Heart left ventricle (tissue), 16 donors: ENCODE measurements around the gene PAK4. TPM values are rescaled to one million over a fixed set of nuclear protein-coding genes. Genes with fewer than 3 reads are reported as not detected.

Experiments
- ATAC-seq, 4 donors: fragments of 200-7000 bp; cut with Tn5 transposase; one replicate each; pipeline ENCODE4 v1.9.1; 2020 to 2022; ENCODE audit warnings: moderate library complexity in 4 of 4, mild to moderate bottlenecking in 3 of 4, moderate number of reproducible peaks in 1 of 4
- DNase-seq, 5 donors: peaks; one replicate each; pipeline ENCODE4 v3.0.0-alpha.2; 2020
- H3K27ac ChIP-seq, 12 donors: fragments of 200-600 bp; sonication (generic) in 4 of 12; one replicate each; pipeline versions ENCODE4 v1.5.0 to v1.8.0; 2016 to 2022; ENCODE audit warnings: mild to moderate bottlenecking in 2 of 12
- H3K27me3 ChIP-seq, 9 donors: fragments of 200-600 bp; sonication (generic) in 2 of 9; one replicate each; pipeline versions ENCODE4 v1.5.1 to v1.8.0; 2016 to 2022; ENCODE audit warnings: mild to moderate bottlenecking in 3 of 9
- H3K36me3 ChIP-seq, 9 donors: fragments of 200-600 bp; sonication (generic) in 2 of 9; one replicate each; pipeline versions ENCODE4 v1.5.0 to v1.8.0; 2018 to 2022; ENCODE audit warnings: mild to moderate bottlenecking in 2 of 9
- H3K4me1 ChIP-seq, 12 donors: fragments of 200-600 bp; sonication (generic) in 4 of 12; one replicate each; pipeline versions ENCODE4 v1.5.0 to v1.8.0; 2016 to 2022; ENCODE audit warnings: mild to moderate bottlenecking in 3 of 12
- H3K4me3 ChIP-seq, 12 donors: fragments of 200-600 bp; sonication (generic) in 4 of 12; one replicate each; pipeline versions ENCODE4 v1.5.0 to v1.8.0; 2017 to 2022; ENCODE audit warnings: mild to moderate bottlenecking in 9 of 12, moderate library complexity in 4 of 12
- H3K9me3 ChIP-seq, 12 donors: fragments of 200-600 bp; sonication (generic) in 4 of 12; one replicate each; pipeline versions ENCODE4 v1.5.0 to v1.8.0; 2016 to 2022; ENCODE audit warnings: mild to moderate bottlenecking in 1 of 12
- CTCF ChIP-seq, 12 donors: fragments of 200-600 bp; sonication (generic) in 4 of 12; IDR thresholded peaks; one replicate each; pipeline versions ENCODE4 v1.5.0 to v1.8.0; 2018 to 2022; ENCODE audit warnings: antibody characterized with exemption in 12 of 12, mild to moderate bottlenecking in 5 of 12
- POLR2A ChIP-seq, 2 donors: fragments of 450-650 bp; IDR thresholded peaks; one replicate each; pipeline ENCODE4 v1.6.1; 2017; ENCODE audit warnings: antibody characterized with exemption in 2 of 2, mild to moderate bottlenecking in 2 of 2, moderate library complexity in 2 of 2
- WGBS, 4 donors: extraction: QIAGEN DNeasy Blood & Tissue Kit in 2 of 4; methylation state at CpG; one replicate each; pipeline versions ENCODE4 v1.1.5 to v1.1.7; 2013 to 2018; 5-methylcytosine and 5-hydroxymethylcytosine counted together
- intact Hi-C, 10 donors: fragments of 100-400 bp; cut with DNase I; formaldehyde crosslinking; loops; one replicate each; pipeline versions ENCODE4 v1.11.1 to v1.14.2; 2022
- polyA plus RNA-seq, 2 donors: library from polyadenylated mRNA; stranded (reverse); fragments of 200-250 nt; gene quantifications; one replicate each; pipeline ENCODE4 v1.2.3, GENCODE V29; 2013
- total RNA-seq, 9 donors: library from RNA; depleted of rRNA in 2 of 9; stranded (reverse); fragments of >200 nt in 2 of 9; fragmentation: NEBNext Ultra II Directional in 3 of 9; extraction: Animal tissue kit (Norgen Biotek cat#: 25700) in 3 of 9; gene quantifications; one replicate each; pipeline versions ENCODE4 v1.1.0 to v1.2.4, GENCODE V29; 2016 to 2023
- donor health status: ischemic (EF 13 %, LVEDD 7.1; RV severe dilation, severe dysfunction).
- donor health status: healthy with polysubstance abuse.
- donor health status: DM: no; HTN: yes; CAD: no.
- donor health status: DM: no; HTN: no; CAD: no.
- donor health status: ischemic (EF 25% LVEDD 6.9; RV normal size, moderate dysfunction).
- donor health status: ischemic (EF 25% LVEDD 5.7; RV mildly dilated, moderate dysfunction).
- donor health status: healthy.
- donor health status: DM: yes; HTN: yes; CAD: no.
- donor health status: ischemic (EF 35%, LVEDD 5.7; RV mildly dilated, moderate dysfunction).
- donor health status: nonischemic (EF 11% LVEDD 7.7; RV severe dilation, severe dysfunction).
- donor health status: DM: yes; HTN: yes; CAD: no.
- donor health status: PGD.
- donor health status: ischemic (EF 29% LVEDD 5.4; RV normal size, mild dysfunction).
- donor health status: nonischemic (EF 23%, LVEDD 6.1; RV moderate dilation, normal function).

Gene PAK4
- total and polyA plus RNA-seq, 11 donors = 9.5 to 25.8 (median 16.2) TPM

- intact Hi-C loops = loop anchor here in 1 of 10 donors (10.0 kb wide), 1 partner anchor 127 kb away; the partner anchor contains the start of gene LRFN1
- Histone ChIP-seq H3K27me3 (peaks cover 17 to 97% (median 67%) of the 10 kb centered on the region in 9 donors), H3K9me3 (no peaks in the 10 kb centered on the region), H3K4me3 (no peak overlapping the region), H3K36me3 (no peaks in the 10 kb centered on the region), H3K27ac (no peak overlapping the region), H3K4me1 (peaks cover 0 to 9% (median 0%) of the 10 kb centered on the region in 12 donors)
- TF ChIP-seq CTCF (IDR thresholded peaks at IDR 0.05) (no peak), POLR2A (IDR thresholded peaks at IDR 0.05) (no peak)
- DNase-seq = no peak
- no peak for ATAC-seq
- 44 to 55% (median 48%) methylated on average over 5 of the region's 5 CpGs for WGBS, 4 donors
Measured at GRCh38 chr19:39197808-39198207, 72.2 kb downstream of the PAK4 start.

GRCh38 chr19:39199025-39199424 is 73.4 kb downstream of the PAK4 start:
- H3K27ac ChIP-seq = no peak overlapping the region
- intact Hi-C loops = loop anchor here in 1 of 10 donors (10.0 kb wide), 1 partner anchor 126 kb away; the partner anchor contains the start of gene LRFN1
- H3K9me3 ChIP-seq = no peaks in the 10 kb centered on the region
- H3K27me3 ChIP-seq = peaks cover 25 to 99% (median 79%) of the 10 kb centered on the region in 9 donors
- peaks cover 0 to 9% (median 0%) of the 10 kb centered on the region in 12 donors for H3K4me1 ChIP-seq
- peak in 3 of 4 donors; percentile 34 to 66 (median 63) for ATAC-seq
- peak in 1 of 5 donors; percentile 38 for DNase-seq
- no peaks in the 10 kb centered on the region for H3K36me3 ChIP-seq
- H3K4me3 ChIP-seq = no peak overlapping the region
- WGBS, 4 donors = 29 to 40% (median 32%) methylated on average over 7 to 11 of the region's 11 CpGs
- TF ChIP-seq CTCF (IDR thresholded peaks at IDR 0.05) (no peak), POLR2A (IDR thresholded peaks at IDR 0.05) (no peak)

DNA sequence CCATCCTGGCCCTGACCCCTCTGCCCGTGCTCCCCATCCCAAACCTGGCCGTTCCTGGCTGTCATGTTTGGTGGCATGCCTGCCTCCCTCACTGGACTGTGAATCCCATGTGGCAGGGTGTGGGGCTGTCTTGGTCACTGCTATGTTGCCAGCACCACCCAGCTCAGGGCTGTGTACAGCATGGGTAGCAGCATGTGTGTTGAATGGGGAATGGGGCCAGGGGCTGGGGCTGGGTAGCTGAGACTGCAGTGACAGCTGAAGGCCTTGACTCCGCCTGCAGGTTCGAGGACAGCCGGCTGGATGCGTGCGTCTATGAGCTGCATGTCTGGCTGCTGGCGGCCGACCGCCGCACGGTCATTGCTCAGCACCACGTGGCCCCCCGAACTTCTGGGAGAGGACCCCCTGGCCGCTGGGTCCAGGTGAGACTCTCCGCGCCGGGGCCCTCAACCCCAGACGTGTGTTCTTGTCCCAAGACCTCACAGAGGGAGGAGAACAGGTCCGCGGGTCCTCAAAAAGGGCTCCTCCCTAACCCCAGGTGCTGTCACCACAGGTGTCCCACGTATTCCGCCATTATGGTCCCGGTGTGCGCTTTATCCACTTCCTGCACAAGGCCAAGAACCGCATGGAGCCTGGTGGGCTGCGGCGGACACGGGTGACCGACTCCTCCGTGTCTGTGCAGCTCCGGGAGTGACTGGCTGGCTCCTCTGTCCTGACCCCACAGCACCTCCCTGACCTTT is 74.6 kb downstream of the PAK4 start:
- DNase-seq (no peak), ATAC-seq (no peak)
- 79 to 89% (median 84%) methylated on average over 8 to 32 of the region's 32 CpGs for WGBS, 4 donors
- Histone ChIP-seq H3K27ac (no peak overlapping the region), H3K4me3 (no peak overlapping the region), H3K27me3 (peaks cover 23 to 99% (median 85%) of the 10 kb centered on the region in 9 donors), H3K4me1 (peaks cover 0 to 9% (median 0%) of the 10 kb centered on the region in 12 donors), H3K9me3 (no peaks in the 10 kb centered on the region), H3K36me3 (no peaks in the 10 kb centered on the region)
- intact Hi-C loops = loop anchor here in 2 of 10 donors (10.0 kb wide), 1 partner anchor 115 kb away; no protein-coding TSS in a partner anchor
- no peak for TF ChIP-seq POLR2A (IDR thresholded peaks at IDR 0.05)
- TF ChIP-seq CTCF (IDR thresholded peaks at IDR 0.05) = no peak

DNA sequence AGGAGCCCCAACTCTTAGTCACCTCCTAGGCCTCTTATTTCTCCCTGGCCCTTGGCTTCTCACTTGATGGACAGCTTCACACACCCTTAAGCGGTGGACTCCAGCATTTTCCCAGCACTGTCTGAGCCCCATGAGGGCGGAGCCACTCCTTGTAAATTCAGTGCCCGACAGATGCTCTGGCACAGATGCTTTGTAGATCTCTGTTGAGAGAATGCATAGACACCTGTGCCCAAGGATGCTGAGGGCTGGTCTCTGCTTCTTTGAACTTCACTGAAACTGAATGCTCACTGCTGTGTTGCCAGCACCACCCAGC is 75.2 kb downstream of the PAK4 start:
- H3K27ac ChIP-seq = no peak overlapping the region
- no peak for ATAC-seq
- no peaks in the 10 kb centered on the region for H3K9me3 ChIP-seq
- H3K27me3 ChIP-seq = peaks cover 21 to 98% (median 84%) of the 10 kb centered on the region in 9 donors
- TF ChIP-seq POLR2A (IDR thresholded peaks at IDR 0.05) (no peak), CTCF (IDR thresholded peaks at IDR 0.05) (no peak)
- peaks cover 0 to 9% (median 0%) of the 10 kb centered on the region in 12 donors for H3K4me1 ChIP-seq
- intact Hi-C loops = loop anchor here in 2 of 10 donors (10.0 kb wide), 1 partner anchor 114 kb away; no protein-coding TSS in a partner anchor
- no peak overlapping the region for H3K4me3 ChIP-seq
- DNase-seq = no peak
- no peaks in the 10 kb centered on the region for H3K36me3 ChIP-seq
- 75 to 87% (median 82%) methylated on average over 3 of the region's 3 CpGs for WGBS, 4 donors
